CD4-positive, alpha-beta T cell (primary cell): Measurements from ENCODE around the gene CELF4. TPM values are rescaled to one million over a fixed set of nuclear protein-coding genes. Genes with fewer than 3 reads are reported as not detected.

Experiments used
- ATAC-seq: fragments of 200-7000 bp; cut with Tn5 transposase; one replicate; pipeline ENCODE4 v1.10.0; 2022; ENCODE audit warnings: mild to moderate bottlenecking; ENCODE audit not compliant: poor library complexity
- CTCF ChIA-PET: fragments of 350-600 bp; sonication (Branson Sonifier 250); formaldehyde crosslinking; loops from one replicate; lab custom pipeline; 2021; ENCODE audit warnings: antibody characterized with exemption, inconsistent platforms; lab: Charles Lee
- POLR2A ChIA-PET: fragments of 350-600 bp; sonication (Branson Sonifier 250); formaldehyde crosslinking; loops from one replicate; lab custom pipeline; 2021; ENCODE audit warnings: antibody characterized with exemption, inconsistent platforms; lab: Charles Lee
- DNase-seq, 14 experiments: peaks; one replicate each; pipeline ENCODE4 v3.0.0-alpha.2; 2013 to 2020; ENCODE audit warnings: mixed read lengths in 2 of 14
- H3K27ac ChIP-seq, 2 donors: one replicate each; pipeline versions ENCODE4 v1.5.1 to v1.7.0; 2013; ENCODE audit warnings: low read length in 2 of 2, low read depth in 1 of 2, mild to moderate bottlenecking in 1 of 2
- H3K27me3 ChIP-seq, 2 experiments: 1 replicate in 1 of 2; 2 replicates in 1 of 2; pipeline versions ENCODE4 v1.6.1 to v1.7.0; 2013; ENCODE audit warnings: low read length in 2 of 2, control low read depth in 1 of 2, mild to moderate bottlenecking in 1 of 2, moderate library complexity in 1 of 2; ENCODE audit not compliant: insufficient read depth in 2 of 2, control insufficient read depth in 1 of 2
- H3K36me3 ChIP-seq: one replicate; pipeline ENCODE4 v1.6.1; 2013; ENCODE audit warnings: low read length, control low read depth; ENCODE audit not compliant: insufficient read depth
- H3K4me1 ChIP-seq: one replicate; pipeline ENCODE4 v1.6.1; 2013; ENCODE audit warnings: low read length, control low read depth; ENCODE audit not compliant: insufficient read depth
- H3K4me3 ChIP-seq: one replicate; pipeline ENCODE4 v1.5.1; 2013; ENCODE audit warnings: mild to moderate bottlenecking, low read length, moderate library complexity
- H3K9me3 ChIP-seq, 2 experiments: 1 replicate in 1 of 2; 2 replicates in 1 of 2; pipeline versions ENCODE4 v1.6.1 to v1.7.0; 2013; ENCODE audit warnings: low read length in 2 of 2, mild to moderate bottlenecking in 2 of 2, control low read depth in 1 of 2, moderate library complexity in 1 of 2; ENCODE audit not compliant: control insufficient read depth in 1 of 2, insufficient read depth in 1 of 2
- H3K27ac Mint-ChIP-seq: one replicate; pipeline ENCODE4 v1.8.0; 2020; ENCODE audit warnings: mixed read lengths
- H3K27me3 Mint-ChIP-seq: one replicate; pipeline ENCODE4 v1.8.0; 2021; ENCODE audit warnings: mixed read lengths
- H3K36me3 Mint-ChIP-seq: one replicate; pipeline ENCODE4 v1.8.0; 2021; ENCODE audit warnings: low read depth, mixed read lengths
- H3K4me1 Mint-ChIP-seq: one replicate; pipeline ENCODE4 v1.8.0; 2021; ENCODE audit warnings: low read depth, mixed read lengths
- H3K4me3 Mint-ChIP-seq: one replicate; pipeline ENCODE4 v1.8.0; 2020; ENCODE audit warnings: mild to moderate bottlenecking, mixed read lengths
- H3K9me3 Mint-ChIP-seq: one replicate; pipeline ENCODE4 v1.8.0; 2020; ENCODE audit warnings: mixed read lengths
- intact Hi-C, 2 experiments: fragments of 100-400 bp; cut with DNase I in 1 of 2; cut with micrococcal nuclease in 1 of 2; formaldehyde crosslinking; loops; one replicate each; pipeline versions ENCODE4 v1.15.1 to v1.9.0; 2023 to 2025; cut with DNase I, micrococcal nuclease
- total RNA-seq, 174 experiments: library from RNA in 2 of 174; stranded (reverse) in 2 of 174; gene quantifications; one replicate each; pipeline ENCODE4 v1.2.3 and lab custom pipeline; 2021 to 2026
- TF ChIP-seq, protein P1 (sequence below): fragments of 200-600 bp; IDR thresholded peaks from one replicate; pipeline ENCODE4 v1.8.0; 2022; ENCODE audit warnings: antibody characterized with exemption, mild to moderate bottlenecking

The CELF4 gene
- total RNA-seq, 2 experiments from 2014 or later: not detected

GRCh38 chr18:37244618-37245017, 321.0 kb downstream of the CELF4 start:
- POLR2A ChIA-PET: no interaction called here
- Histone ChIP-seq H3K36me3 (no peaks in the 10 kb centered on the region), H3K27me3 (peaks cover 21 to 27% of the 10 kb centered on the region in 2 experiments), H3K9me3 (peaks cover 0 to 26% of the 10 kb centered on the region in 2 experiments), H3K4me1 (no peaks in the 10 kb centered on the region), H3K27ac (no peak overlapping the region), H3K4me3 (no peak overlapping the region)
- Mint-ChIP-seq H3K4me1 (no peaks in the 10 kb centered on the region), H3K36me3 (no peaks in the 10 kb centered on the region), H3K4me3 (no peak overlapping the region), H3K27ac (no peak overlapping the region), H3K27me3 (peaks cover 55% of the 10 kb centered on the region), H3K9me3 (no peaks in the 10 kb centered on the region)
- DNase-seq (no peak), ATAC-seq (no peak)
- CTCF ChIA-PET: no interaction called here
- intact Hi-C loops: no loop called here
- TF ChIP-seq, protein P1, sequence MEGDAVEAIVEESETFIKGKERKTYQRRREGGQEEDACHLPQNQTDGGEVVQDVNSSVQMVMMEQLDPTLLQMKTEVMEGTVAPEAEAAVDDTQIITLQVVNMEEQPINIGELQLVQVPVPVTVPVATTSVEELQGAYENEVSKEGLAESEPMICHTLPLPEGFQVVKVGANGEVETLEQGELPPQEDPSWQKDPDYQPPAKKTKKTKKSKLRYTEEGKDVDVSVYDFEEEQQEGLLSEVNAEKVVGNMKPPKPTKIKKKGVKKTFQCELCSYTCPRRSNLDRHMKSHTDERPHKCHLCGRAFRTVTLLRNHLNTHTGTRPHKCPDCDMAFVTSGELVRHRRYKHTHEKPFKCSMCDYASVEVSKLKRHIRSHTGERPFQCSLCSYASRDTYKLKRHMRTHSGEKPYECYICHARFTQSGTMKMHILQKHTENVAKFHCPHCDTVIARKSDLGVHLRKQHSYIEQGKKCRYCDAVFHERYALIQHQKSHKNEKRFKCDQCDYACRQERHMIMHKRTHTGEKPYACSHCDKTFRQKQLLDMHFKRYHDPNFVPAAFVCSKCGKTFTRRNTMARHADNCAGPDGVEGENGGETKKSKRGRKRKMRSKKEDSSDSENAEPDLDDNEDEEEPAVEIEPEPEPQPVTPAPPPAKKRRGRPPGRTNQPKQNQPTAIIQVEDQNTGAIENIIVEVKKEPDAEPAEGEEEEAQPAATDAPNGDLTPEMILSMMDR: no peak

- H3K9me3 ChIP-seq: peaks cover 0 to 18% of the 10 kb centered on the region in 2 experiments
- Mint-ChIP-seq H3K4me3 (no peak overlapping the region), H3K9me3 (no peaks in the 10 kb centered on the region), H3K27me3 (peaks cover 58% of the 10 kb centered on the region), H3K36me3 (no peaks in the 10 kb centered on the region), H3K4me1 (no peaks in the 10 kb centered on the region), H3K27ac (no peak overlapping the region)
- ChIA-PET POLR2A (no interaction called here), CTCF (no interaction called here)
- H3K4me1 ChIP-seq: no peaks in the 10 kb centered on the region
- TF ChIP-seq, protein P1: no peak
- H3K4me3 ChIP-seq: no peak overlapping the region
- no peak for ATAC-seq
- intact Hi-C loops: no loop called here
- peaks cover 21 to 26% of the 10 kb centered on the region in 2 experiments for H3K27me3 ChIP-seq
- DNase-seq: no peak
- H3K36me3 ChIP-seq: no peaks in the 10 kb centered on the region
- H3K27ac ChIP-seq: no peak overlapping the region
Measured at GRCh38 chr18:37243741-37244140, 321.9 kb downstream of the CELF4 start.

- no peaks in the 10 kb centered on the region for H3K4me1 ChIP-seq
- no peak overlapping the region for H3K4me3 ChIP-seq
- no peak for DNase-seq
- H3K27me3 ChIP-seq: peaks cover 21 to 26% of the 10 kb centered on the region in 2 experiments
- Mint-ChIP-seq H3K36me3 (no peaks in the 10 kb centered on the region), H3K4me3 (no peak overlapping the region), H3K27ac (no peak overlapping the region), H3K4me1 (no peaks in the 10 kb centered on the region), H3K9me3 (no peaks in the 10 kb centered on the region), H3K27me3 (peaks cover 60% of the 10 kb centered on the region)
- POLR2A ChIA-PET: no interaction called here
- no peaks in the 10 kb centered on the region for H3K36me3 ChIP-seq
- H3K9me3 ChIP-seq: peaks cover 0 to 10% of the 10 kb centered on the region in 2 experiments
- no peak for ATAC-seq
- intact Hi-C loops: no loop called here
- TF ChIP-seq, protein P1: no peak
- CTCF ChIA-PET: no interaction called here
- H3K27ac ChIP-seq: no peak overlapping the region
Measured at GRCh38 chr18:37242826-37243560, 322.6 kb downstream of the CELF4 start.
